Smooth muscle cell of the brain vasculature (primary cell): ENCODE measurements around the gene GFM1.
"Not testable (repeated sequence)": the region's sequence is repeated elsewhere in the genome, so short reads cannot be mapped to it uniquely, and the experiment has no call there.

Source experiments
- DNase-seq: peaks from one replicate; pipeline ENCODE4 v3.0.0-alpha.2; 2012; ENCODE audit warnings: low read depth, low spot score

Gene GFM1

DNA sequence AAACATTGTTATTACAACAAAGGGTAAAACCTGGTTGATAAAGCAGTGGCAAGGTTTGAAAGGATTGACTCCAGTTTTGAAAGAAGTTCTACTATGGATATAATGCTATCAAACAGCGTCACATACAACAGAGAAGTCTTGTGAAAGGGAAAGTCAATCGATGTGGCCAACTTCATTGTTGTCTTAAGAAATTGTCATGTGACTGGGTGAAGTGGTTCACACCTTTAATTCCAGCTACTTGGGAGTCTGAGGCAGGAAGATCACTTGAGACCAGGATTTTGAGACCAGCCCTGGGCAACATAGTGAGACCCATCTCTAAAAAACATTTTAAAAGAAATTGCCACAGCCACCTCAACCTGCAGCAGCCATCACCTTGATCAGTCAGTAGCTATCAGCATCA is 34.4 kb downstream of the GFM1 start:
- no peak for DNase-seq

DNA sequence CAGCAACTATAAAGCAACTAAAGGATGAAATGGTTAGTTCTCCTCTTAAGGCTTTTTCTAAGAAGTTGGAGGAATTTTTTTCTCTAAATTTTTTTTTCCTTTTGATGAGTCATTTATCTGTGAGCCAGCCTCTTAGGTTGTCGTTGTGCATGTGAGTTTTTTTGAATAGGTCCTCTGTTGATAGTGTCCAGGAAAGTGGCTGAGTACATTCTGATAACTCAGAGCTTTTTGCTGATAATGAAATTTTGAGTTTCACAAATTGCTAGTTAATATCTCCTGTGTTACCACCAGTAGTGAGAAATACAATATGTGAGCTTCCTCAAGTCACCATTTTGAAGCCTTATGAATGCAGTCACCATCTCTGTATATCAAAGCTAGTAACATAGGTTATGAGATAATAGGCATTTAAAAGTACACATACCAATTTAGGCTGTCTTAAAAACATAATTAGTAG is 35.2 kb downstream of the GFM1 start:
- DNase-seq: no peak

DNA sequence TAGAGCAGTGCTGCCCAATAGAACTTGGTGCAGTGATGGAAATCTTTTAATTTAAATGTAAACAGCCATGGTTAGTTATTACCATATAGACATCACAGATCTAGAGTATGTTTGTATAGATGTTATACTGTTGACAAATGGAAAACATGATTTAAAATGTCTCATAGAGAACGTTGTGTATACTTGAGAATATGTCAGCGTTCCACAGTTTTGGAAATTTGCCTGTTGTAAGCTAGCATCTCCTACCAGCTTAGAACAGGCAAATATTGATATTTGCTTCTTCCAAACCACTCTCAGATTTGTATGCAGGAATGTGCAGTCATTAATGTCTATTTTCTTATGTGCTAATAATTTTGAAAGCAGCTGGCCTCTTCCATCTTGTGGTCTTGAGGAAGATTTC is 36.5 kb downstream of the GFM1 start:
- DNase-seq: no peak

DNA sequence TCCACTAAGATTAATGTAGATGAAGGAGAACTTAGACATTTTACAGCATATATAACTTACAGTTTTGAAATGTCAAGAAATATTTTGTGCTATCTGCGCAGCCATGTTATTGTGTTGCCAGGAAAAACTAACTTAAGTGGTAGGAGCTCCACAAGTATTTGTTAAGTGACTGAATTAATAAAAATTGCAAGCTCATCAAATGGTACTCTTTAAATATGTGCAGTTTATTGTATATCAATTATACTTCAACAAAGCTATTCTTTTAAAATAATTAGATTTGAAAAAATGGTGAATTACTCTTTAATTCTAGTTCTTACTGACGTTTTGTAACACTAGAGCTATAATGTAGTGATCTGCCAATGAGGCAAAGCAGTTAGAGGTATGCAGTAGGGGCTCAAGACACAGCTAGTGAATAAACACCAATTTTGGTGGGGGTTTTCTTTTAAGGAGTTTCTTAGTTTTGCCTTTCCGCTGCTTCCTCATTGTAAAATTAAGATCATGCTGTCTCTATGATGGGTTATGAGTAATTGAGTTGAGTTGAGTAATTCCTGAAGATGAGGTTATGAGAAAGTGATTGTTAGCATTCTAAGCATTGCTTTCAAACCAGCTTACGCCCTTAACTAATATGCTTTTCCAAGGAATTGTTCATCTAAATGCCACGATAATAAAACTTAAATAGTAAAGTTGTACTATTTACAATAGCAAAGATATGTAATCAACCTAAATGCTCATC is 39.1 kb downstream of the GFM1 start:
- no peak for DNase-seq

DNA sequence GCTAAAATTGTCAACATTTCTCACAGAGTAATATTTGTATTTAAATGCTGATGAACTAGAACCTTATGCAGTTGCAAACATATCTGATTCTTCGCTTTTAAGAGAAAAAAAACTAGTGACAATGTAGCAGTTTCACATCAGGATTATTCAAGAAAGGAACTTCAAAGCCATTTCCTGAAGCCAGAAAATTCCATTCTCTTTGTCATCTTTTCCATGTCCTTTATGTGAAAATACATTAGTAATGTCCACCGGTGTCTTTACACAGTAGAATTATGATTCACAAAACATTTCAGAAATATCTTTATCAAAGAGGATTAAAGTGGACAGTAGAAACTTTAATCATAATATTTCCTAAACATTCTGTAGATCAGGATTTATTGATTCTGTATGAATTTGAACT is 40.8 kb downstream of the GFM1 start:
- no peak for DNase-seq

DNA sequence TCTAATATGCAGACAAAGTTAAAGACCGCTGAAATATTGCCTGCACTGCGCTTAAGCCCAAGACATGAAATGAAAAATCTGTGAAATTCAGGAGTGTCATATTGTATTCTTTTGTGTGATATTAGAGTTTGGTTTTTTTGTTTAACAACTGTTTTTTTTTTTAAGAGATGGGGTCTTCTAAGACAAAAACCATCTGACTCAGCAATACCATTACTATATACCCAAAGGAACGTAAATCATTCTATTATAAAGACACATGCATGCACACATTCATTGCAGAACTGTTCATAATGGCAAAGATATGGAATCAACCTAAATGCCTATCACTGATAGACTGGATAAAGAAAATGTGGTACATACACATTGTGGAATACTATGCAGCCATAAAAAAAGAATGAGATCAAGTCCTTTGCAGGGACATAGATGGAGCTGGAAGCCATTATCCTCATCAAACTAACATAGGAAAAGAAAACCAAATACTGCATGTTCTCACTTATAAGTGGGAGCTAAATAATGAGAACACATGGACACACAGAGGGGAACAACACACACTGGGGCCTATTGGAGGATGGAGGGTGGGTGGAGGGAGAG is 49.6 kb downstream of the GFM1 start:
- DNase-seq: not testable (repeated sequence)

DNA sequence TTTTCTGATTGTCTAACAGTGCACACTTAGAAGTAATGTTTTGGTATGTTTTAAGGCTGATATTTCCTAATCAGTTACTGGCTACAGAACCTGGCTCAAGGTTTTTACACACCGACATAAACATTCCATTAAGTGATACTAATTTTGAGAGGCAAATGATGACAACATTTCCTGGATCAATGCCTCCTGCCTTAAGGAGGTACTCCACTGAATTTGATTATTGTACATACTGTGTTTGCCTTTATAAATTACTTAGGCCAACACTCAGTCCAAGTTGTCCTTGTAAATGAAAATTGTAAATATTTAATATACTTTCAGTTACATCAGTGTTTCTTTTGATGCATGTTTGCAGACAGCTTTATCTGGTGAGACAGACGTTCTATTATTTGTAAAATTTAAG is 52.3 kb downstream of the GFM1 start:
- DNase-seq: no peak

DNA sequence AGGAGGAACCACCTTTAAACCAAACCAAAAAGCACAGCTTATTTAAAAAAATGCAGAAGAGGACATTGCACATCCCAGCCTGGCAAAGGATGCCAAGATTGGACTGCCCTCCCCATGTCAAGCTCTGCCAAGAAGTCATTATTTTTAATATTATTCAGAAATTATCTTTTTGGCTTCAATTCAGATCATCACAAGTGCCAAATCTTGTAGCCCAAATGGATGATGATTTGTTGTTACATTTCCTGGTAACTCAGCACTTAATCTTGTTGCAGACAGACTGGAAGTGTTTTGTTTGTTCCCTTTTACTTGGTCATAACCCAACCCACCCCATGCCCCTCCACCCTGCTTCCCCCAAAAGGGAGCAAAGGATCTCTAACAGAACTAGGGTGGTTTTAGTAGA is 56.2 kb downstream of the GFM1 start:
- no peak for DNase-seq

DNA sequence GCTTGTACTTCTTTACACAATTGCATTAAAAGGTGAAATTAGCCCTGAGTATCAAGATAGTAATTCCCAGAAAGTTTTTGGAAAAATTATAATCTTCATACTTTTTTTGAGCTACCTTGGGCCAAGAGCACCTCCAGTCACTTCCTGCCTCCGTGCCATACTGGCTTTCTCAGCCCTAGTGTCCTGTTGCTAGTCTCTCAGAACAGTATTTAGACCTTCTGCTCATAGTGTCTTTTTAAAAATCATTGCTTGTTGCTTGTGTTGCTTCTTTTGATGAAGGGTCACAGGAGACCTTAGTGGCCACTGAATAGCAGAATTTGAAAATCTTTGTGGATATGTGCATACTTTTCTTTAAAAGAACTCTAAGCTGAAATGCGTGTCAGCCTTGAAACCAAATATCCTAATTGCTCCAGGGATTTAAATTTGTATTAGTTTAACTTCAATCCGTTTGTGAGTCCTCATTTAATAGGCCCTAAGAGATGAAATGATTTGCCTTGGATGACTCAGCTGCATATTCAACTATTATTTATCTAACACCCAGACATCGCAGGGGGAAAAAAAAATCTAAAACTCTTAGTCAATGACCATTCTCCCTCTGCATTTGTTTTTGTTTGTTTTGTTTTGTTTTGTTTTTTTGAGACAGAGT is 57.2 kb downstream of the GFM1 start:
- no peak for DNase-seq

DNA sequence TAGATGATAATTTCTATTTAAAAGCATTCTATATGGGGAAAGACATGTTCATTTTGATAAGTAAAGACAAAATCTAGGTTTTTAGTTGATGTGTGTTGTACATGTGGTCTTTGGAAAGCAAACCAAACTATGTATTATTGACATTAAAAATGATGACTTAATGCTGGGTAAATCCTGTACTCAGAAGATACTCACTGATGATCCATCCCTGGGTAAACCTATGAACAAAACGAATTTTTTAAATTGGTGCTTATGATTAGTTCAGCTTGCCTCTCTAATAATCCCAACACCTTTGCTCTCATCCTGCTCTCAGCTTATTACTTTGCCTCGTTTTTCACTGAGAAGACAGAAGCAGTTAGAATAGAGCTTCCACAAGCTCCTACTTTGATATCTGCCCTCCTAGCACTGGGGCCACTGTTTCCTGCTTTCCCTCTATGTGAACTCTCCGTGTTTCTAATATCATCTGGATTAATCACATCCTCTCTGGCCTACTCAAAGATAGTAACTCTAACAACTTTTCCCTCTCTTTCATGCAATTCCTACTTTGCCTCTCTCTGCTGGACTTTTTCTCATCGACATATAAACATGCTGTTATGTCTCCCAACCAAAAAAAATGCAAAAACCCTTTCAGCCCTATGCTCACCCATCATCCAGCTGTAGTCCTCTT is 58.6 kb downstream of the GFM1 start:
- DNase-seq: no peak

DNA sequence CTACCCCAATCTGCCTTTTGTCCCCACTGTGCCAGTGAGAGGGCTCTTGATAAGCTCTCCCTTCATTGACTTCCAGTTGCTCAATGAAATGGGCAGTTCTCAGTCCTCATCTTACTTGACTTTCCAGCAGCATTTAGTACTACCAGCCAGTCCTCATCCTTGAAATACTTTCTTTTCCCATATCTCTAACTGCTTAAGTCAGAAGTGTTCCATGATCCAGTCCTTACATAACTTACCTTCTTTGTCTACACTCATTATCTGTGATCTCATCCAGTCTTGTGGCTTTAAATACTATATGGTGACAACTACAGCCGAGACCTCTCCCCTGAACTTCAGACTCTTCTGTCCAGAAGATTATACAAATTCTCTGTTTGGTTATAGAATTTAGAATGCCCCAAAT is 59.2 kb downstream of the GFM1 start:
- DNase-seq: no peak

DNA sequence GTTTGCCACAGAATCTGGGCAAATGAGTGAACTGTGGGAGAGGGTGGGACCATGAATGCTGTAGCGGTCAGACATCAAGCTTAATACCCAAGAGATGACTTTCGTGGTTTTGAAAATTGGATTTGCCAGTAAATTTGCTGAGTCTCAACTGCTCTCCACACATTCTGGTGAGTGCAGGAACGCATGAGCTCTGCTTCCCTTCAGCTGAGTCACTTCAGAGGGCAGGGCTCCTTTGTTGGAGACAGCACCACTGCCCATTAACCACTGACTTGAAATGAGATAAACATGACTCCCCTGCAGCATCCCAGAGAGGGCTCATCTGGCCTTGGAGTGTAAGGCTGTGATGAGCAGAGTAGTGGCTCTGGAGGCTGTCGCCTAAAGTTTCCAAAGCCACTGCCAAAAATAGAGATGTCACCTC is 65.3 kb downstream of the GFM1 start:
- DNase-seq: peak; percentile 74

DNA sequence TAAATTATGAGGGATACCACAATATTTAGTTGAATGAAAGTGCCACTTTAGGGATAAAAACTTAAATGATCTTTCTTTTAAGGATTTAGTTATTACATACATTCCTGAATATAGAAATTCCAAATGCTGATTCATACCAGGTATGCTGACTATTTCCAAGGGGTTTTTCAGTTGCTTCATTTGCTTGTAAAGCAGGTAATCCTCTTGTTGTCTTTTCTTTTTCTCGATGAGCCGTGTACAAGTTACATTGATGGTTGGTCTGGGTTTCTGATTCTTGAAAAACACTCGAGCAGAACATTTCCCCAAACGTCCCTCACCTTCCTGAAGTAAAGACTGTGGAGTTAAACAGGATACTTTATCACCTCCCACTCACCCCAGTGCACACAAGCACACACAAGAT is 66.3 kb downstream of the GFM1 start:
- no peak for DNase-seq

DNA sequence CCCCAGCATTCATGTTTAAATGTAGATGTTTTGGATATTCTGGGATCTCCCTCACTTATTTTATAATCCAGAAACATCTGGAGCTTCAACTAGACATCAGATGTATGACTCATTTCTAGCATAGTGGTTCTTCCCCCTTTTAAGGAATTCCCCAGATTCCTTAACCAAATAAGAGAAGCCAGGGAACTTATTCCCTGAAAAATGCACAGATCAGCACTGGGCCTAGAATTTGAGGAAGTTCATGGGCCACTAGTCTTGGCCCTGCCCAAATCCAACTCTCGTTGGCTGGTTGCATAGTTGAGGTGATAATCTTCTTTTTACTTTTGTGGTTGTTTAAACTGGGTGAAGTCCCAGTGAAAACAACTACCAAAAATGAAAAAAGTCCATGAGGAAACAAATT is 67.6 kb downstream of the GFM1 start:
- DNase-seq: no peak

DNA sequence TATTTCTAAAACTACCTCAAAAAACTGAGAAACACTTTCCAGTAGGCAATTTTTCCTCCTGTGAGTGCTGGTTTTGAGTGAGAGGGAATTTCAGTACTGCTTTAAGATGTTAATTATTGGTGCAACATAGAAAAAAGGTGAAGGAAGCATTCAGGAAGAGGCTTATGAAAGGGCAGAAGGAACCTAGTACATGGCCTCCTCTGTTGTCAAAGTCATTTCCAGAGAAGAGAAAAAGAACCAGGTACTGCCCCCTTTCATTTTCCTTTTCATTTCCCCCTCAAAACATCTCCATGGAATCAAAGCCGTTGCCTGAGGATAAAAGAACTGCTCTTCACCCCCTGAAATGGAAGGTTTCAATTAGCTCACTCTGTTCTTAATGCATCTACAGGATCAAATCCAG is 68.1 kb downstream of the GFM1 start:
- DNase-seq: no peak

DNA sequence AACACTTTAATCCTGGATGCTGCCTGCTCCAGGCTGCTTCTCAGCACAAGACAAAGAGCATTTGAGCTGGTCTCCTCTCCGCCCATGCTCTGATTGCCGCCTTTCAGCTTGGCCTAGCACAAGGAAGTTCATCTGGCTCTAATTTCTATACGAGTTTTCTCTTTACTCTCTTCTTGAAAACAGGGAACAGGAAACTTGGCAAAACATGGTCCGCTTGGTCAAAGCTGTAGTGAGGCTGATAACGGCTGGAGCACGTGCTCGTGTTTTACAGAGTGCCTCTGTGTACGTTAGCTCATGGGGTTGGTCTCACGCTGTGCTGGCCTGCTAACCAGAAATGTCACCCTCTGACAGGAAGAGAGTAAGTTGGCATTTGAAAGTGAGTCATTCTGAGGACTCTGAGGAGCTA is 68.8 kb downstream of the GFM1 start:
- DNase-seq: peak; percentile 70

DNA sequence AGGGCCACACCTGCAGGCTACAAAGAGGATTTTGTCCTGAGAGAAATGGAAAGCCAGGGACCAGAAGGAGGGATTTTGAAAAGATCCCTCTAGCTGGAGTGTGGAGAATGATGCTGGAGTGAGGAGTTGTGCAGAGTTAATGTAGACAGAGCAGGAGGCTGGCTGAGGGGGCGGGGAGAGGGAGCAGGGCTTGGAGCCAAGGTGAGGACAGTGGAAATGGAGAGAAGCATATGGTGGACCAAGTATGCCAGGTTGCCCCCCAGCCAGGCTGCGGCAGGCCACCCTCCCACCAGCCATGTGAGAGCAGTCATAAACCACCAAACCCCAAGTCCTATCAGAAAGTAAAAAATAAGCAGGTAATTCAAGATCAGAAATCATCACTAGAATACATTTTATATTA is 73.2 kb downstream of the GFM1 start:
- no peak for DNase-seq

DNA sequence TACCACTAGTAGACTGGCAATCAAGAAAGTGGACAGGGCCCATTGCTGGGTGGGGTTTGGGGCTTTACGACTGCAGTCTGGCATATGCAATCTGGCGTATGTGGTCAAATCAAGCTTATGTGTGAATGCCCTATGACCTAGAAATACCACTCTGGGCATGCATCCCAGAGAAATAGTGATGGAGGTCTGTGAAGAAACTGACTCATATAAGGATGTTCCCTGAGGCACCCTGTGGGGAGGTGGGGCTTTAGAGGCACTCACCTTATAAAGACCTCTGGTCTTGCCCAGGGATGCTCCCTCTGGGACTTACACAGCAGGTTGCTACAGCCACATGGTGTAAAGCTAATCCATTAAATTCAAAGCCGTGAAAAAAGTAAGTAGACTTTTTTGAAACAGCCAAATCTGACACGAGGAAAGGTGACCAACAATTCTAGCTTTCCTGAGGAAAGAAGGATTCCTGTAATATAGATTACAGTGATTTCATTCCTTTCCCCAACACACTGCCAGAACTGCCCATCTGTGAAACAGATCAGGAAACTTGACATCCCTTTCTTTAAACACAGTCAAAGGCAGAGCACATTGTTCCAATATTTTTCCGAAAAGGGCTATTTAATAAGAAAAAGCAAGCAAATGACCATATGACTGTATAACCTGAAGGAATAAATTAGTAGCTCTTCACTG is 74.3 kb downstream of the GFM1 start:
- DNase-seq: peak; percentile 75

DNA sequence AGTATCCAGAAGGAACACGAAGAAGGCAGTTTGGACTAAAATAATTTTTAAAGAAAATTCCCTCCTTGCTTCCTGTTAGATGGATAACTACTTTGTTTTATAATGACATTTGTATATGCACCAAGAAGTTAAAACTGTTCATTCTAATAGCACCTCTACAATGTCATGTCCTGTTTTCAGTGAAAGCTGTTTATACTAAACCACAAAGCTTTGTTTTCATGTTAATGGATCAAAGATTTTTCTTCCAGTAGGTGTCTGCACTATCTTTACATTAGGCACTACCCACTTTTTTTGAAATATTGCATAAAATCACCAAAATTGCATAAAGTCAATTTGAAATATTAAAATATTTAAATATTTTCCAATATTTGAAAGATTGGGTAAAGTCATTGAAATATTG is 77.8 kb downstream of the GFM1 start:
- DNase-seq: no peak

DNA sequence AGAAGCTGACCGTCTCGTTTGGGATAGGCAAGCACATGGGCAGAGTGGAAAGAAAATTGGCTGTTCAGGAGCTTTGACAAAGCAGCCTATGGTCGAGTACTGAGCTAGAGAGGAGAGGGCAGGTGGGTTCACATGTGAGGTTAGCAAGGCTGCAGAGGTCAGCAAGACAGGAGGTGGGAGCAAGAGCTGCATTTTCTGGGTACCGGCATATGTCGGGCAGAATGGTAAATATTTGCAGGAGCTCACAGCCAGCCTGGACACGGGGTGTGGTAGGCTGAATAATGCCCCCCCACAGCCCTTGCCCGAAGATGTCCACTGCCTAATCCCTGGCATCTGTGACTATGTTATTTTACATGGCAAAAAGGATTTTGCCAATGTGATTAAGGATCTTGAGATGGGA is 79.7 kb downstream of the GFM1 start:
- no peak for DNase-seq

DNA sequence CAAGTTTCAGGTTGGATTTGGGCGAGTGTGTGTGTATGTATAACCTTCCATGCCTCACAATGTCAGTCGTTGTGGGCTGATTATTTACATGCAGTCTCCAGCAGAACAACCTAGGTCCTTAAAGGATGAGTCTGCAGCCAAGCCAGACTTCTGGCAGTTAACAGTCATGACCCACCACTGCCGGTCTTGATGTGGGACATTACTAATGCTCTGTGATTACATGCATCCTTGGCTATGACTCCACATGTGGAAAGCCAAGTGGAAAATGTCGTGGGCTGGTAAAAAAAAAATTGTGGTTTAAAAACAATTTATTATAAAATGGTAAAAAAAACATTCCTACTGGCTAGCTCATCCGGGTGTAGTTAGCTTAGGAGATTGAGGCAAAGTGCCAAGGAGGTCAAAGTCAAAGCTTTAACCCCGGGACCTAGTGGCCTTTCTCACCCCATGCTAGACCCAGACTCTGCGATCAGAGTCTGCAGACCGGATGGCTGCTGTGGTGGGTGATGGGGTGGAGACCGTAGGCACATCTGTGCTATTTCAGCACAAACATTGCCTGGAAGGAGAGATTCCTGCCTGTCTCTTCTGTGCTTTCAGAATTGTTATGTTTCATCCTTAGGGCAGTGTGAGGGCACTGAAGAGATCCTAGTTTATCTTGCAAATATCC is 81.2 kb downstream of the GFM1 start:
- DNase-seq: peak; percentile 71
